HepG2 (cell line): ENCODE results near the gene HPS6. TPM values are rescaled to one million over a fixed set of nuclear protein-coding genes. Genes with fewer than 3 reads are reported as not detected.

Source experiments
- FLYWCH1 ChIP-seq: sonication (generic); formaldehyde crosslinking; IDR thresholded peaks from 2 replicates; pipeline ENCODE4 v1.8.1; 2023; ENCODE audit warnings: mild to moderate bottlenecking, missing genetic modification reagents
- GFI1 ChIP-seq: sonication (generic); formaldehyde crosslinking; IDR thresholded peaks from 2 replicates; pipeline ENCODE4 v1.5.0; 2020; ENCODE audit warnings: missing genetic modification reagents, mild to moderate bottlenecking, borderline replicate concordance
- HMG20A ChIP-seq: IDR thresholded peaks from 2 replicates; pipeline ENCODE4 v1.6.1; 2016; ENCODE audit warnings: borderline replicate concordance
- HOXA3 ChIP-seq: sonication (generic); formaldehyde crosslinking; IDR thresholded peaks from 2 replicates; pipeline ENCODE4 v1.5.0; 2020; ENCODE audit warnings: missing genetic modification reagents
- MXD4 ChIP-seq: IDR thresholded peaks from 2 replicates; pipeline ENCODE4 v1.6.1; 2016; ENCODE audit warnings: mild to moderate bottlenecking, missing biosample characterization, missing genetic modification reagents
- TEAD3 ChIP-seq: optimal IDR thresholded peaks from 2 replicates; pipeline ENCODE3; 2016; ENCODE audit warnings: borderline replicate concordance
- ZFP62 ChIP-seq: sonication (generic); formaldehyde crosslinking; IDR thresholded peaks from 2 replicates; pipeline ENCODE4 v1.4.0; 2020; ENCODE audit warnings: missing genetic modification reagents
- ZNF121 ChIP-seq: sonication (generic); formaldehyde crosslinking; IDR thresholded peaks from 2 replicates; pipeline ENCODE4 v1.5.0; 2020; ENCODE audit warnings: mild to moderate bottlenecking, missing genetic modification reagents
- ZNF260 ChIP-seq: sonication (generic); formaldehyde crosslinking; IDR thresholded peaks from 2 replicates; pipeline ENCODE4 v1.4.0; 2020; ENCODE audit warnings: missing genetic modification reagents, low read depth, mild to moderate bottlenecking, borderline replicate concordance
- ZNF331 ChIP-seq: sonication (generic); formaldehyde crosslinking; IDR thresholded peaks from 2 replicates; pipeline ENCODE4 v1.4.0; 2020; ENCODE audit warnings: missing genetic modification reagents
- ZNF589 ChIP-seq: sonication (generic); formaldehyde crosslinking; conservative IDR thresholded peaks from 2 replicates; pipeline ENCODE4 v1.8.0; 2022; ENCODE audit warnings: mild to moderate bottlenecking, moderate library complexity, missing genetic modification reagents
- ZNF724P ChIP-seq: sonication (generic); formaldehyde crosslinking; IDR thresholded peaks from 2 replicates; pipeline ENCODE4 v1.8.0; 2022; ENCODE audit warnings: missing genetic modification reagents, borderline replicate concordance
- ZNF746 ChIP-seq: sonication (generic); formaldehyde crosslinking; IDR thresholded peaks from 2 replicates; pipeline ENCODE4 v1.8.0; 2022; ENCODE audit warnings: mild to moderate bottlenecking, missing genetic modification reagents
- polyA plus RNA-seq, 8 experiments: library from polyadenylated mRNA; depleted of rRNA in 3 of 8; stranded (reverse) in 7 of 8; unstranded in 1 of 8; fragments of >200 nt; fragmentation: Illumina TruSeq in 4 of 8; extraction: Trizol in 4 of 8; gene quantifications; 2 replicates each; pipeline versions ENCODE4 v1.2.1 to v1.2.3, GENCODE V29; 2011 to 2016; ENCODE audit warnings: low read depth in 4 of 8, missing spikeins in 1 of 8, mixed read lengths in 1 of 8; ENCODE audit not compliant: insufficient read depth in 1 of 8
- total RNA-seq, 5 experiments: library from RNA; depleted of rRNA; stranded (reverse); fragments of >200 nt; fragmentation: Illumina TruSeq; extraction: Trizol; gene quantifications; 2 replicates each; pipeline ENCODE4 v1.2.3, GENCODE V29; 2016; ENCODE audit warnings: low read depth in 1 of 5
- TF ChIP-seq, protein P1 (sequence below): sonication (generic); IDR thresholded peaks from 2 replicates; pipeline ENCODE4 v1.6.1; 2016; ENCODE audit warnings: low read depth, borderline replicate concordance
- TF ChIP-seq, protein P2 (sequence below), 2 experiments: sonication (generic) in 1 of 2; formaldehyde crosslinking in 1 of 2; IDR thresholded peaks; 2 replicates each; pipeline versions ENCODE4 v1.4.0 to v1.6.1; 2018 to 2020; ENCODE audit warnings: missing genetic modification reagents in 2 of 2, borderline replicate concordance in 1 of 2, low read depth in 1 of 2, mild to moderate bottlenecking in 1 of 2, missing biosample characterization in 1 of 2
- TF ChIP-seq, protein P3 (sequence below): sonication (generic); formaldehyde crosslinking; IDR thresholded peaks from 2 replicates; pipeline ENCODE4 v1.5.0; 2020; ENCODE audit warnings: missing genetic modification reagents, mild to moderate bottlenecking, borderline replicate concordance
- TF ChIP-seq, protein P4 (sequence below): IDR thresholded peaks from 2 replicates; pipeline ENCODE4 v1.6.1; 2016; ENCODE audit warnings: missing biosample characterization, missing genetic modification reagents, low read depth
- TF ChIP-seq, protein P5 (sequence below): sonication (generic); formaldehyde crosslinking; IDR thresholded peaks from 2 replicates; pipeline ENCODE4 v1.5.1; 2020; ENCODE audit warnings: missing genetic modification reagents, mild to moderate bottlenecking, borderline replicate concordance
- TF ChIP-seq, protein P6 (sequence below): fragments of 450-650 bp; IDR thresholded peaks from 2 replicates; pipeline ENCODE4 v1.6.1; 2016

The HPS6 gene
- total and polyA plus RNA-seq, 2 of the 13 experiments (the other 11 are each of a cell fraction or from before 2014, with no cell fraction given) = 2.9 to 14.9 TPM

DNA sequence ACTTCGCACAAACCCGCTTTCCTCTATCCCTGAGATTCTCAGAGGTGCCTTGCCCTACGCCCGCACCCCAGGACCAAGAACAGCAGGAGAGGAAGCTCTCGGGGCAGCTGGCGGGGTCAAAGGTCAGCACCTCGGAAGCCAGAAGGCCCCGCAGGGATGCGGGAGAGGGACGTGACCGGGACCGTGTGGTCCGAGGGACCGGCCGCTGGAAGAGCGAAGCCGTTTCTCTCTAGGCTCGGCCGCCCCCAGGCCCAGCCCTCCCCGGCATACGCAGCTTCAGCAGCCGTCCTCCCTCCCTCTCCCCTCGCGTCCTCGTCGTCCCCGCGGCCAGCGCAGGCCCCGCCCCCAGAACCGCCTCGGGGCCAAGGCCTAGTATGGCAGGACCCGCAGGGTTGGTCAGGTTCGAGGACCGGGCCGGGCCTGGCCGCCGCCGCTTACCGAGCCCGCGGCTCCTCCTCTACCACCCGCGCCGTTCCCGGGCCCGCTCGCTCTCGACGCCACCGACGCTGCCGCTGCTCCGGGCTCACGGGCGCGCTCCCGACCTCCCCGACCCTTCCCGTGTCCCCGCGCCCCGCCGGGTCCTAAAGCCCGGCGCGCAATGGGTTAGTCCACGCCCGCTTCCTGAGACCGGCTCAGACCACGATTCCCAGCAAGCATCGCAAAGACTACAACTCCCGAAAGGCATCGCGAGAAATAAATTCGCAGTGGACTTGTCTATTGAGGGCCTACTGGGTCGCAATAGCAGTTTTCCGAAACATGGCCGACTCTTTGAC lies 9.3 kb upstream of the HPS6 start, which contains the start of gene ARMH3 (continued):
- TF ChIP-seq, protein P1, sequence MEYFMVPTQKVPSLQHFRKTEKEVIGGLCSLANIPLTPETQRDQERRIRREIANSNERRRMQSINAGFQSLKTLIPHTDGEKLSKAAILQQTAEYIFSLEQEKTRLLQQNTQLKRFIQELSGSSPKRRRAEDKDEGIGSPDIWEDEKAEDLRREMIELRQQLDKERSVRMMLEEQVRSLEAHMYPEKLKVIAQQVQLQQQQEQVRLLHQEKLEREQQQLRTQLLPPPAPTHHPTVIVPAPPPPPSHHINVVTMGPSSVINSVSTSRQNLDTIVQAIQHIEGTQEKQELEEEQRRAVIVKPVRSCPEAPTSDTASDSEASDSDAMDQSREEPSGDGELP = peak; percentile 92
- TF ChIP-seq, protein P2, sequence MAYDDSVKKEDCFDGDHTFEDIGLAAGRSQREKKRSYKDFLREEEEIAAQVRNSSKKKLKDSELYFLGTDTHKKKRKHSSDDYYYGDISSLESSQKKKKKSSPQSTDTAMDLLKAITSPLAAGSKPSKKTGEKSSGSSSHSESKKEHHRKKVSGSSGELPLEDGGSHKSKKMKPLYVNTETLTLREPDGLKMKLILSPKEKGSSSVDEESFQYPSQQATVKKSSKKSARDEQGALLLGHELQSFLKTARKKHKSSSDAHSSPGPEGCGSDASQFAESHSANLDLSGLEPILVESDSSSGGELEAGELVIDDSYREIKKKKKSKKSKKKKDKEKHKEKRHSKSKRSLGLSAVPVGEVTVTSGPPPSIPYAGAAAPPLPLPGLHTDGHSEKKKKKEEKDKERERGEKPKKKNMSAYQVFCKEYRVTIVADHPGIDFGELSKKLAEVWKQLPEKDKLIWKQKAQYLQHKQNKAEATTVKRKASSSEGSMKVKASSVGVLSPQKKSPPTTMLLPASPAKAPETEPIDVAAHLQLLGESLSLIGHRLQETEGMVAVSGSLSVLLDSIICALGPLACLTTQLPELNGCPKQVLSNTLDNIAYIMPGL (CRISPR knock-in tag; IDR thresholded peaks at IDR 0.05; ENCODE audit: borderline replicate concordance in 1 of 2, low read depth in 1 of 2) = peak; percentile 83 to 92
- no peak; the same call in 1 of the 2 replicates for TF ChIP-seq ZNF589 (CRISPR knock-in tag)
- TF ChIP-seq ZNF724P (CRISPR knock-in tag) = 0 out of 2 replicates have a peak, but pooled peaks have one; percentile 35
- TF ChIP-seq HMG20A = no peak
- no peak for TF ChIP-seq FLYWCH1 (CRISPR knock-in tag)
- TF ChIP-seq MXD4 (CRISPR knock-in tag) = peak; percentile 85; the same call in 1 of the 2 replicates
- TF ChIP-seq TEAD3 (CRISPR knock-in tag) = peak; percentile 68
- 0 out of 2 replicates have a peak, but pooled peaks have one; percentile 50 for TF ChIP-seq ZNF746
- peak; percentile 55 for TF ChIP-seq ZNF331
- TF ChIP-seq, protein P3, sequence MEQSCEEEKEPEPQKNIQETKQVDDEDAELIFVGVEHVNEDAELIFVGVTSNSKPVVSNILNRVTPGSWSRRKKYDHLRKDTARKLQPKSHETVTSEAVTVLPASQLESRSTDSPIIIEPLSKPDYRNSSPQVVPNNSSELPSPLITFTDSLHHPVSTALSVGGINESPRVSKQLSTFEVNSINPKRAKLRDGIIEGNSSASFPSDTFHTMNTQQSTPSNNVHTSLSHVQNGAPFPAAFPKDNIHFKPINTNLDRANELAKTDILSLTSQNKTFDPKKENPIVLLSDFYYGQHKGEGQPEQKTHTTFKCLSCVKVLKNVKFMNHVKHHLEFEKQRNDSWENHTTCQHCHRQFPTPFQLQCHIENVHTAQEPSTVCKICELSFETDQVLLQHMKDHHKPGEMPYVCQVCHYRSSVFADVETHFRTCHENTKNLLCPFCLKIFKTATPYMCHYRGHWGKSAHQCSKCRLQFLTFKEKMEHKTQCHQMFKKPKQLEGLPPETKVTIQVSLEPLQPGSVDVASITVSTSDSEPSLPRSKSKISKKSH = 0 out of 2 replicates have a peak, but pooled peaks have one; percentile 14
- TF ChIP-seq ZNF260 (CRISPR knock-in tag) = no peak
- peak; percentile 87 for TF ChIP-seq HOXA3 (CRISPR knock-in tag)
- TF ChIP-seq, protein P4, sequence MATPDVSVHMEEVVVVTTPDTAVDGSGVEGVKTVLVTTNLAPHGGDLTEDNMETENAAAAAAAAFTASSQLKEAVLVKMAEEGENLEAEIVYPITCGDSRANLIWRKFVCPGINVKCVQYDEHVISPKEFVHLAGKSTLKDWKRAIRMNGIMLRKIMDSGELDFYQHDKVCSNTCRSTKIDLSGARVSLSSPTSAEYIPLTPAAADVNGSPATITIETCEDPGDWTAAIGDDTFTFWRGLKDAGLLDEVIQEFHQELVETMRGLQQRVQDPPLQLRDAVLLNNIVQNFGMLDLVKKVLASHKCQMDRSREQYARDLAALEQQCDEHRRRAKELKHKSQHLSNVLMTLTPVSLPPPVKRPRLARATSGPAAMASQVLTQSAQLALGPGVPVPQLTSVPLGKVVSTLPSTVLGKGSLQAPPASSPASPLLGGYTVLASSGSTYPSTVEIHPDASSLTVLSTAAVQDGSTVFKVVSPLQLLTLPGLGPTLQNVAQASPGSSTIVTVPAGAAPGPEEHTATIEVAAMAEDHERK = peak; percentile 60; the same call in 1 of the 2 replicates
- peak; percentile 62; the same call in 1 of the 2 replicates for TF ChIP-seq ZNF121
- TF ChIP-seq ZFP62 = peak; percentile 79; the same call in 1 of the 2 replicates
- 0 out of 2 replicates have a peak, but pooled peaks have one; percentile 50 for TF ChIP-seq GFI1 (CRISPR knock-in tag)
- TF ChIP-seq, protein P5, sequence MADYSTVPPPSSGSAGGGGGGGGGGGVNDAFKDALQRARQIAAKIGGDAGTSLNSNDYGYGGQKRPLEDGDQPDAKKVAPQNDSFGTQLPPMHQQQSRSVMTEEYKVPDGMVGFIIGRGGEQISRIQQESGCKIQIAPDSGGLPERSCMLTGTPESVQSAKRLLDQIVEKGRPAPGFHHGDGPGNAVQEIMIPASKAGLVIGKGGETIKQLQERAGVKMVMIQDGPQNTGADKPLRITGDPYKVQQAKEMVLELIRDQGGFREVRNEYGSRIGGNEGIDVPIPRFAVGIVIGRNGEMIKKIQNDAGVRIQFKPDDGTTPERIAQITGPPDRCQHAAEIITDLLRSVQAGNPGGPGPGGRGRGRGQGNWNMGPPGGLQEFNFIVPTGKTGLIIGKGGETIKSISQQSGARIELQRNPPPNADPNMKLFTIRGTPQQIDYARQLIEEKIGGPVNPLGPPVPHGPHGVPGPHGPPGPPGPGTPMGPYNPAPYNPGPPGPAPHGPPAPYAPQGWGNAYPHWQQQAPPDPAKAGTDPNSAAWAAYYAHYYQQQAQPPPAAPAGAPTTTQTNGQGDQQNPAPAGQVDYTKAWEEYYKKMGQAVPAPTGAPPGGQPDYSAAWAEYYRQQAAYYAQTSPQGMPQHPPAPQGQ (CRISPR knock-in tag) = no peak
- TF ChIP-seq, protein P6, sequence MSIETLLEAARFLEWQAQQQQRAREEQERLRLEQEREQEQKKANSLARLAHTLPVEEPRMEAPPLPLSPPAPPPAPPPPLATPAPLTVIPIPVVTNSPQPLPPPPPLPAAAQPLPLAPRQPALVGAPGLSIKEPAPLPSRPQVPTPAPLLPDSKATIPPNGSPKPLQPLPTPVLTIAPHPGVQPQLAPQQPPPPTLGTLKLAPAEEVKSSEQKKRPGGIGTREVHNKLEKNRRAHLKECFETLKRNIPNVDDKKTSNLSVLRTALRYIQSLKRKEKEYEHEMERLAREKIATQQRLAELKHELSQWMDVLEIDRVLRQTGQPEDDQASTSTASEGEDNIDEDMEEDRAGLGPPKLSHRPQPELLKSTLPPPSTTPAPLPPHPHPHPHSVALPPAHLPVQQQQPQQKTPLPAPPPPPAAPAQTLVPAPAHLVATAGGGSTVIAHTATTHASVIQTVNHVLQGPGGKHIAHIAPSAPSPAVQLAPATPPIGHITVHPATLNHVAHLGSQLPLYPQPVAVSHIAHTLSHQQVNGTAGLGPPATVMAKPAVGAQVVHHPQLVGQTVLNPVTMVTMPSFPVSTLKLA = peak; percentile 45
